ENCODE data around the gene SLC12A7.

DNA sequence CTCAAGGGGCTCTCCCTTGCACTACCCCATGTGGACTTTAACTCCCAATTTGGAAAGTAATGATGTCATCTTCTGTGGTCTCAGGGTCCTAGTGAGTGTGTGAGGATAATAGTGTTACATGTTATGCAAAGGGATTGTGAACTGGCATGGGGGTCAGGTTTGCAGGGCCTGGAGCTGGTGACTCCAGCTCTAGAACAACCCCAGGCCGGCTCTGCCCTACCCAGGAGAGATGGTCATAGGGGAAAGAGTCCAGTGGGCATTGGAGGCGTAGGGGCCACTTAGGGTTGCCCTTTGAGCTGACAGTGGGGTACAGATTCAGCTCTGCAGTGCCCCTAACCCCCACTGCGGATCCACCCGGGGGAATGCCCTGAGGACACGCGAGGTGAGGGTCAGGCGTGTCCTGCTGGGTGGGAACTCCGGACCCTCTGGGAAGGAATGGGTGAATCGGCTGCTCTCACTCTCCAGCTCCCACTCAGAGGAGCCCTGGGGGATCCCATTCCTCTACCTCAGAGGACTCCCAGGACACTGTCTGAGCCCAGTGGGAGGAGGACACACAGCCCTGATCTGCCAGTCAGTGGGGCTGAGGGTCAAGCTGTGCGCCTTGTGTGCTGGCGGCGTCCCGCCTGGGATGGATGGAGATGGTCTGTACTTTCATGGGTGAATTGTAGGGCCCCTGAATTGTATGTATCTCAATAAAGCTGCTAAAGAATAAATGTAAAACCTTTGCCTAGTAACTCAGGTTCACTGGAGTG, 105.8 kb downstream of the SLC12A7 start:
- TF ChIP-seq POLR2A (IDR thresholded peaks at IDR 0.05) (no peak), EP300 (IDR thresholded peaks at IDR 0.05) (no peak), CTCF (IDR thresholded peaks at IDR 0.05) (no peak)

All from ovary (tissue), 3 donors.